HepG2 (cell line): ENCODE data around the gene CCDC148. TPM values are rescaled to one million over a fixed set of nuclear protein-coding genes. Genes with fewer than 3 reads are reported as not detected.

Source experiments
- CAMTA2 ChIP-seq: sonication (generic); formaldehyde crosslinking; IDR thresholded peaks from 2 replicates; pipeline ENCODE4 v1.4.0; 2020; ENCODE audit warnings: mild to moderate bottlenecking, missing genetic modification reagents, borderline replicate concordance
- EZH2 ChIP-seq: conservative IDR thresholded peaks from 2 replicates; pipeline ENCODE4 v1.6.1; 2012; ENCODE audit warnings: mild to moderate bottlenecking, low read depth, low read length, moderate library complexity
- HOXA7 ChIP-seq: sonication (generic); formaldehyde crosslinking; IDR thresholded peaks from 2 replicates; pipeline ENCODE4 v1.8.1; 2022; ENCODE audit warnings: mild to moderate bottlenecking, missing genetic modification reagents, moderate library complexity
- KLF11 ChIP-seq: IDR thresholded peaks from 2 replicates; pipeline ENCODE4 v1.6.1; 2016; ENCODE audit warnings: missing compliant biosample characterization
- NBN ChIP-seq: fragments of 450-650 bp; conservative IDR thresholded peaks from 2 replicates; pipeline ENCODE4 v1.6.1; 2017
- NFYB ChIP-seq: sonication (generic); formaldehyde crosslinking; IDR thresholded peaks from 2 replicates; pipeline ENCODE4 v1.4.0; 2020; ENCODE audit warnings: missing genetic modification reagents
- RAD51 ChIP-seq: fragments of 450-650 bp; IDR thresholded peaks from 2 replicates; pipeline ENCODE4 v1.6.1; 2016; ENCODE audit warnings: borderline replicate concordance
- RORA ChIP-seq: sonication (generic); formaldehyde crosslinking; IDR thresholded peaks from 2 replicates; pipeline ENCODE4 v1.5.0; 2020; ENCODE audit warnings: mild to moderate bottlenecking, missing genetic modification reagents, moderate library complexity
- SMYD3 ChIP-seq: sonication (generic); formaldehyde crosslinking; IDR thresholded peaks from 2 replicates; pipeline ENCODE4 v1.8.1; 2023; ENCODE audit warnings: mild to moderate bottlenecking, missing genetic modification reagents
- ZBTB10 ChIP-seq: sonication (generic); formaldehyde crosslinking; IDR thresholded peaks from 2 replicates; pipeline ENCODE4 v1.4.0; 2020; ENCODE audit warnings: missing genetic modification reagents, borderline replicate concordance
- ZNF430 ChIP-seq: sonication (generic); formaldehyde crosslinking; IDR thresholded peaks from 2 replicates; pipeline ENCODE4 v1.9.0; 2021; ENCODE audit warnings: mild to moderate bottlenecking, missing genetic modification reagents
- ZNF678 ChIP-seq: sonication (generic); formaldehyde crosslinking; IDR thresholded peaks from 2 replicates; pipeline ENCODE4 v1.4.0; 2020; ENCODE audit warnings: mild to moderate bottlenecking, missing genetic modification reagents
- ZNF75D ChIP-seq: sonication (generic); formaldehyde crosslinking; IDR thresholded peaks from 2 replicates; pipeline ENCODE4 v1.8.1; 2023; ENCODE audit warnings: missing genetic modification reagents, mild to moderate bottlenecking, borderline replicate concordance
- ZNF768 ChIP-seq: sonication (generic); formaldehyde crosslinking; IDR thresholded peaks from 2 replicates; pipeline ENCODE4 v1.4.0; 2020; ENCODE audit warnings: missing genetic modification reagents
- ZNF792 ChIP-seq: IDR thresholded peaks from 2 replicates; pipeline ENCODE4 v1.6.1; 2016
- polyA plus RNA-seq, 8 experiments: library from polyadenylated mRNA; depleted of rRNA in 3 of 8; stranded (reverse) in 7 of 8; unstranded in 1 of 8; fragments of >200 nt; fragmentation: Illumina TruSeq in 4 of 8; extraction: Trizol in 4 of 8; gene quantifications; 2 replicates each; pipeline versions ENCODE4 v1.2.1 to v1.2.3, GENCODE V29; 2011 to 2016; ENCODE audit warnings: low read depth in 4 of 8, missing spikeins in 1 of 8, mixed read lengths in 1 of 8; ENCODE audit not compliant: insufficient read depth in 1 of 8
- total RNA-seq, 5 experiments: library from RNA; depleted of rRNA; stranded (reverse); fragments of >200 nt; fragmentation: Illumina TruSeq; extraction: Trizol; gene quantifications; 2 replicates each; pipeline ENCODE4 v1.2.3, GENCODE V29; 2016; ENCODE audit warnings: low read depth in 1 of 5
- TF ChIP-seq, protein P1 (sequence below): sonication (generic); formaldehyde crosslinking; IDR thresholded peaks from 2 replicates; pipeline ENCODE4 v1.4.0; 2020; ENCODE audit warnings: missing genetic modification reagents, borderline replicate concordance

The CCDC148 gene
- total and polyA plus RNA-seq, 2 of the 13 experiments (the other 11 are each of a cell fraction or from before 2014, with no cell fraction given), result 0.30 to 0.49 TPM

DNA sequence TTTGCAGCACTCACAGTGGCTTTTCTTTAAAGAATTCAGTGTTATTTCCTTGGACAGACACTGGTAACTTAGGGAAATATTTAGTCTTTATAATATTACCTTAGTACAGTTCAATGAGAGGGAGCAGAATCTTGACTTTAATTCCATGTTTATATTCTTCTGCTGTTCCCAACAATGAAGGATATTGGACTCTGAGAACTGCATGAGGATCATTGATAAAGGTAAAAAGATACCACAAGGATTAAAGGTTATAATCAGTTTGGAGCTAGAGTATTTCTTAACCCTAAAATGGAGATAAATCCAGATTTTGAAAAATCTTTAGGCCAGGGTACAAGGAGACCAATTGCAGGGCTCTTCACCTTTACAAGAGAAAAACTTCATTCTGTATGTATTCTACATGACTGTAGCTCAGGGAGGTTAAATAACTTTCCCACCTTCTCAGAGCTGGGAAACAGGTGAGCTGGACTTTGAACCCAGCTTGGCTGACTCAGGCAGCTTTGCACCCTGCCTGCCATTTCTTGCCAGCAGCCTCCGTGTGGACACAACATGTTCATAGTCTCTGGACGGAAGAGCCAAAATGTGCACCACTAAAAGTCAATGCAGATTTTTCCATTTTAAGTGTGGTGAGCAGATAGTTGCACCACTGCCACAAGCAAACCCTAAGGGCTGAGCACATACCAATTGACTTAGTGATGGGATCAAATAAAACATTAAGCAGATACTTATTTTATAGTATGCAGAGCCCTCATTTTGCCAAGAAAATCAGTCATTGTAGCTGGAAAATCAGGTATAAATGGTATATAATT is 328.2 kb downstream of the CCDC148 start (continued):
- TF ChIP-seq, protein P1, sequence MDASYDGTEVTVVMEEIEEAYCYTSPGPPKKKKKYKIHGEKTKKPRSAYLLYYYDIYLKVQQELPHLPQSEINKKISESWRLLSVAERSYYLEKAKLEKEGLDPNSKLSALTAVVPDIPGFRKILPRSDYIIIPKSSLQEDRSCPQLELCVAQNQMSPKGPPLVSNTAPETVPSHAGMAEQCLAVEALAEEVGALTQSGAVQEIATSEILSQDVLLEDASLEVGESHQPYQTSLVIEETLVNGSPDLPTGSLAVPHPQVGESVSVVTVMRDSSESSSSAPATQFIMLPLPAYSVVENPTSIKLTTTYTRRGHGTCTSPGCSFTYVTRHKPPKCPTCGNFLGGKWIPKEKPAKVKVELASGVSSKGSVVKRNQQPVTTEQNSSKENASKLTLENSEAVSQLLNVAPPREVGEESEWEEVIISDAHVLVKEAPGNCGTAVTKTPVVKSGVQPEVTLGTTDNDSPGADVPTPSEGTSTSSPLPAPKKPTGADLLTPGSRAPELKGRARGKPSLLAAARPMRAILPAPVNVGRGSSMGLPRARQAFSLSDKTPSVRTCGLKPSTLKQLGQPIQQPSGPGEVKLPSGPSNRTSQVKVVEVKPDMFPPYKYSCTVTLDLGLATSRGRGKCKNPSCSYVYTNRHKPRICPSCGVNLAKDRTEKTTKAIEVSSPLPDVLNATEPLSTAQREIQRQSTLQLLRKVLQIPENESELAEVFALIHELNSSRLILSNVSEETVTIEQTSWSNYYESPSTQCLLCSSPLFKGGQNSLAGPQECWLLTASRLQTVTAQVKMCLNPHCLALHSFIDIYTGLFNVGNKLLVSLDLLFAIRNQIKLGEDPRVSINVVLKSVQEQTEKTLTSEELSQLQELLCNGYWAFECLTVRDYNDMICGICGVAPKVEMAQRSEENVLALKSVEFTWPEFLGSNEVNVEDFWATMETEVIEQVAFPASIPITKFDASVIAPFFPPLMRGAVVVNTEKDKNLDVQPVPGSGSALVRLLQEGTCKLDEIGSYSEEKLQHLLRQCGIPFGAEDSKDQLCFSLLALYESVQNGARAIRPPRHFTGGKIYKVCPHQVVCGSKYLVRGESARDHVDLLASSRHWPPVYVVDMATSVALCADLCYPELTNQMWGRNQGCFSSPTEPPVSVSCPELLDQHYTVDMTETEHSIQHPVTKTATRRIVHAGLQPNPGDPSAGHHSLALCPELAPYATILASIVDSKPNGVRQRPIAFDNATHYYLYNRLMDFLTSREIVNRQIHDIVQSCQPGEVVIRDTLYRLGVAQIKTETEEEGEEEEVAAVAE, result no peak; the same call in 1 of the 2 replicates
- TF ChIP-seq KLF11 (0 out of 2 replicates have a peak, but pooled peaks have one; percentile 46), ZNF768 (no peak), ZNF792 (CRISPR knock-in tag) (peak; percentile 78; the same call in 1 of the 2 replicates), NFYB (CRISPR knock-in tag) (no peak), HOXA7 (CRISPR knock-in tag) (no peak), EZH2 (no peak), CAMTA2 (no peak), NBN (no peak), ZNF430 (peak; percentile 45; the same call in 1 of the 2 replicates), ZNF75D (no peak), RORA (no peak), SMYD3 (CRISPR knock-in tag) (no peak), RAD51 (no peak), ZBTB10 (no peak), ZNF678 (CRISPR knock-in tag) (no peak)
